ENCODE data around the gene KRT32.
"Not testable (repeated sequence)": the region's sequence is repeated elsewhere in the genome, so short reads cannot be mapped to it uniquely, and the experiment has no call there.

The KRT32 gene

GRCh38 chr17:41422586-41422985 lies 44.6 kb downstream of the KRT32 start:
- DNase-seq = not testable (repeated sequence)

- DNase-seq = no peak
Measured at GRCh38 chr17:41421617-41422016, 45.6 kb downstream of the KRT32 start.

DNA sequence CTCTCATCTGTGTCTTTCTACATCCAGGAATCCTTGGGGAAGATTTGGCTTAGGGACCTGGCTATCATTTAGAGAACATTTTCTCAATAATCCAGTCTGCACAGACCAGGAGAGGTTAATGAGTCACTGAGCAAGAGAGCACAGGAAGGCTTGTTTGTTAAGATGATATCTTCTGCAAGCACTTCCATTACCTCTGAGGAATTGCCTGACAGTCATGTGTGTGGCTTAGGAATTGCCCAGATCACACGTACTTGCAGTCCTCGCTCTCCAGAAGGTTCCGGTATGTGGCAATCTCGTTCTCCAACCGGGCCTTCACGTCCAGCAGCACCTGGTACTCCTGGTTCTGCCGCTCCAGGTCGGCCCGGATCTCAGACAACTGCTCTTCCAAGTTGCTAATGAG lies 46.1 kb downstream of the KRT32 start:
- no peak for DNase-seq

DNA sequence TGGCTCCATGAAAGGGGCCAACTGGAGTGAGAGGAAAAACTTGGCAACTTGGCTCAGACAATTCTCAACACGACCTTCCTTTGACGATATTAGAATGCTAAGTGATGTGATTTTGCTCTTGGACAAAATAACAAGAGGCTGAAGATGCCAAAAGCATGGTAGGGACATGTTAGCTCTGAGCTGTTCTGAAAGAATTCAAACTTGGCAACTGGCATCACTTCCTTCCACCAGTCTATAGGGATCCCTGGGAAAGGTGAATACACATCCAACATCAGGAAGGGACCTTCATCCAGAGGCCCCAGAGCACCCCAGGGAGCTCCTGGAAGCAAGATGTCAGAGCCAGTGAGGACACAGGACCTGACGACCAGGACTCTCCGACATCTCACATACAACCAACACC lies 47.1 kb downstream of the KRT32 start:
- DNase-seq = no peak

- no peak for DNase-seq
Measured at GRCh38 chr17:41419716-41420115, 47.5 kb downstream of the KRT32 start.

DNA sequence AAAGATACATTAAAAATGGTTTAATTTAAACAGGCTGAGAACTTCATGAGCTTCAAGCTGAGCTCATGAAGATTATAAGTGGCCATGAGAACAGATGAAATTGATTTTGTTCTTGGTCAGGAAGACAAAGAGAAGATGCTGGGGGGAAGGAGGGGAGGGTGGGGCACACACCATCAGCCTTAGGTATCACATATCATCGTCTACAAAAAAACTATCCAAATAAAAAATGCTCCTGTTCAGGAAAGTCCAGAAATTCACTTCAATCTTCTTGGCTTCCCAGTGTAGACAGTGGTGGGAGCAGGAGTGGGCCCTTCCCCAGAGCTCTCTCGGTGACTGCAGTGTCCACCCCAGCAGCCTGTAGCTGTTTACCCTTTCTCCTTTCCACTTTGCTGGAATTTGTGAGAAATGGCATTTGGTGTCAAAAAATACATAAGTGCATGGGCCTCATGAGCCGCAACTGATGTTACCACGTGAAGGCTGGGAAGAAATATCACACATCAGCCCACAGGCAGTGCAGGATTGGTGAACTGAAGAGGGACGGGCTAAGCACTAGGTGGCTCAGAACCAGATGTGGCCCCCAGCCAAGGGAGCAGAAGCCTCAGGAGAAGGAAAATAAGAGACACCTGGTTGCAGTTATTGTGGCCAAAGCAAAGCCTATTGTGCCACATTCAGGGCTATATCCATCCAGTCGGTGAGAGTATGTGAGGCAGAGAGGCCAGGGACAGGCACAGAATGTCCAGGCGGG lies 48.9 kb downstream of the KRT32 start:
- no peak for DNase-seq

DNA sequence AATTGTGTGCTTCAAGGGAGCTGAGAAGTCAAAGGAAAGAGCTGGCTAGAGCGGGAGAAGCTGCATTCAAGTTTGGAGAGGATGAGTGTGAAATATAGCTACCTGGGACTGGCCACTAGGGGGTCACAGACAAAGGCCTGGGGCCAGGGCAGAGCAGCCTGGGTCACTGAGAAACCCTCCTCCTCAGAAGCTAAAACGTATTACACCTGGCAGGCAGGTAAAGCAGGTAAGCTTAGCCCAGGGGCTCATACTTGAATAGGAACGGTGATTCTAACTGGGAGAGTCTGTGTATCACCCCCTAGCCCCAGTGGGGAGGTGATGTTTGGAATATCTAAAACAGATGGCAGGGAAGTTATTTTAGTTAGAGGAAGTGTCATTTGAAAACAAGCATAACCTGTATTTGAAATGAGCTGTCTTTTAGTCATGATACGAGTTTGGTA lies 49.6 kb downstream of the KRT32 start:
- no peak for DNase-seq

DNA sequence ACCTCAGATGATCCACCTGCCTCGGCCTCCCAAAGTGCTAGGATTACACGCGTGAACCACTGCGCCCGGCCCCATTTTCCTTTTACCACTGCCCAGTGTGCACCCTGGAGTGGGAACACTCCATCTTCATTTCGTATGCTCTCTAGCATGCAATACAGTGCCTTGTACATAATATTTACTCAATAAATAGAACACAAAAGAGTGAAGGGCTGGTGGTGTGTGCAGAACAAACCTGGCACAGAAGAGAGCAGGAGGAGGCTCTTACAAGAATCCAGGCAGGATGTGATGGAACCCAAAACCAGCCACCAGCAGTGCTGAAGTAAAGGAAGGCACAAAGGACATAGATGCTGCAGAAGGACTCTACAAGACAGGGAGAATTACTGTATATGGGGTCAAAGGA lies 50.1 kb downstream of the KRT32 start:
- no peak for DNase-seq

DNA sequence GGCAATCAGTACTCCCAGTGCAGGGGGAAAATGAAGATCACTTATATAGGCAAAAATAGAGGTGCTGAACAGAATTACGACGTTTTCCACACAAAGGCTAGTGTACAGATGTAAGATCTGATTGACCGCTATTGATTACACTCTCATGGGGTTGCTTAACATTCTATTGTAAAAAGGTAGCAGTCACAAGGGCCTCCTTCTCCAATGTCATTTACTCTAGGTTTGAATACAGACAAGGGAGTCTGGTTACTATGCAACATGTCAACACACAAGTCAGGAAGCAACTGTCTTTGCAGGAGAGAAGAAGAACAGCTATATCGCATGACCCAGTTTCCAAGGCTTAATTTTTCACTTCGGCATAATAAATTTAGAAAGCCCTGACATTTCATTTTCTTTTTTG lies 50.7 kb downstream of the KRT32 start:
- no peak for DNase-seq

DNA sequence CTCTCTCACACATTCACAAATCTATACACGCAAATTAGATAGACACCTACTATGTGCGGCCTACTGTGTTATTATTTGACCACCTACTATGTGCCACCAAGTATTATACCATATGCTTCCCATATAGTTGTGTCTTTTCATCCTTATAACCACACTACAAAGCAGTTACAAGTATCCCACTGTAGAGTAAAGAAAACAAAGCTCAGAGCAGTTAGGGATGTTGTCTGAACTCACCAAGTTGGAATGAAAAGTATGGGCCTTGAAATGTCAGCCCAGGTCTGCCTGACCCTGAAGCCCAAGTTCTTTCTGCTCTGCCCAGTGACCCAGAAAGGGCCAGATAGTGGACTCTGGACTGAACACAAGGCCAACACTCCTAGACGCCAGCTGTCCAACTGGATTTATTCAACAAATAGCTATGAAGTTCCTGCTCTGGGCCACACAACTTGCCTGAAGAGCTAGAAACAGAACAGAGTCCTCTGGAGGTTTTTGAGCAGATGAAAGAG lies 51.3 kb downstream of the KRT32 start:
- DNase-seq = no peak

- DNase-seq = no peak
Measured at GRCh38 chr17:41415411-41415810, 51.8 kb downstream of the KRT32 start.

DNA sequence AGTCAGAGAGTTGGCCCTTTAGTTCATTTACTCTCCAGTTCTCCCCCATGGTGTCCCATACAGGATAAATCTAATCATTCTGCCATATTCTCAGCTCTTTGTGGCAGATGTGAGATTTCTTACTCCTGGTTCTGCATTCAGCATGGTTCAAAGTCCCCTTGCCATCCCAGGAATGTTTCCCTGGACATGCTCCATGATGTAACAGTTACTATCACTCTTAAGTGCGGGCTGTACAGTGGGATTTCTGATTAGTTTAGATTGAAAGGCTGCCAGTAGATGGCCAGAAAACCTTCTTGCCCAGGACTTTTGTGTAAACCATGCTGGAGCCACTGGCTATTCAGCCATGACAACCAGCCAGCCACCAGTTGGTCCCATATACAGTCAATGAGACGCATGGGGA lies 53.2 kb downstream of the KRT32 start:
- DNase-seq = no peak

- DNase-seq = no peak
Measured at GRCh38 chr17:41413353-41413957, 53.7 kb downstream of the KRT32 start.

- no peak for DNase-seq
Measured at GRCh38 chr17:41411072-41411840, 55.9 kb downstream of the KRT32 start.

Data from T1000 (cell line).